Sigmoid colon (tissue), 7 donors: ENCODE results near the gene RPS8. TPM values are rescaled to one million over a fixed set of nuclear protein-coding genes. Genes with fewer than 3 reads are reported as not detected.
A peak's percentile ranks its signal among the peaks of the same experiment; 100 is the strongest.

ENCODE experiments used
- DNase-seq: peaks from one replicate; pipeline ENCODE4 v3.0.0-alpha.2; 2019
- H3K27ac ChIP-seq, 4 donors: fragments of 200-600 bp; sonication (generic); one replicate each; pipeline ENCODE4 v1.5.1; 2016 to 2019; ENCODE audit warnings: mild to moderate bottlenecking in 1 of 4
- H3K27me3 ChIP-seq, 3 donors: fragments of 200-600 bp; sonication (generic); one replicate each; pipeline ENCODE4 v1.5.1; 2019; ENCODE audit warnings: mild to moderate bottlenecking in 1 of 3
- H3K36me3 ChIP-seq, 4 donors: fragments of 200-600 bp; sonication (generic); one replicate each; pipeline ENCODE4 v1.5.1; 2016 to 2019
- H3K4me1 ChIP-seq, 4 donors: fragments of 200-600 bp; sonication (generic); one replicate each; pipeline ENCODE4 v1.5.1; 2017 to 2019
- H3K4me3 ChIP-seq, 4 donors: fragments of 200-600 bp; sonication (generic); one replicate each; pipeline ENCODE4 v1.5.1; 2017 to 2019; ENCODE audit warnings: mild to moderate bottlenecking in 2 of 4, moderate library complexity in 1 of 4
- H3K9me3 ChIP-seq, 4 donors: fragments of 200-600 bp in 3 of 4; sonication (generic) in 3 of 4; one replicate each; pipeline versions ENCODE4 v1.5.1 to v1.6.1; 2013 to 2019
- CTCF ChIP-seq, 4 experiments: fragments of 450-650 bp in 3 of 4; fragments of 200-600 bp in 1 of 4; IDR thresholded peaks; one replicate each; pipeline ENCODE4 v1.5.1; 2016 to 2019; ENCODE audit warnings: antibody characterized with exemption in 4 of 4, mild to moderate bottlenecking in 3 of 4, moderate library complexity in 2 of 4
- EP300 ChIP-seq, 4 donors: sonication (generic); formaldehyde crosslinking; IDR thresholded peaks; one replicate each; pipeline ENCODE4 v1.6.1; 2017; ENCODE audit warnings: antibody characterized with exemption in 4 of 4
- POLR2A ChIP-seq, 2 donors: fragments of 450-650 bp; IDR thresholded peaks; one replicate each; pipeline ENCODE4 v1.6.1; 2016; ENCODE audit warnings: antibody characterized with exemption in 2 of 2, mild to moderate bottlenecking in 2 of 2, moderate library complexity in 2 of 2
- POLR2AphosphoS5 ChIP-seq, 4 donors: sonication (generic); formaldehyde crosslinking; IDR thresholded peaks; one replicate each; pipeline ENCODE4 v1.6.1; 2017; ENCODE audit warnings: antibody characterized with exemption in 4 of 4
- WGBS, 2 donors: extraction: QIAGEN DNeasy Blood & Tissue Kit; methylation state at CpG; one replicate each; pipeline ENCODE4 v1.1.7; 2013; 5-methylcytosine and 5-hydroxymethylcytosine counted together
- intact Hi-C: fragments of 100-400 bp; cut with DNase I; formaldehyde crosslinking; loops from one replicate; pipeline ENCODE4 v1.15.1; 2023
- polyA plus RNA-seq, 3 donors: library from polyadenylated mRNA; stranded (reverse); fragments of 200-250 nt; gene quantifications; one replicate each; pipeline ENCODE4 v1.2.3, GENCODE V29; 2013
- total RNA-seq, 4 donors: library from RNA; depleted of rRNA; stranded (reverse); fragments of >200 nt; gene quantifications; one replicate each; pipeline ENCODE4 v1.1.0, GENCODE V29; 2016
- donor health status: healthy with polysubstance abuse.
- donor health status: Bipolar disorder and iron deficiency.
- donor health status: healthy.

RPS8 gene
- total and polyA plus RNA-seq, 7 donors: 1,996 to 3,717 (median 2,845) TPM

- Histone ChIP-seq H3K4me3 (no peak overlapping the region), H3K4me1 (peaks cover 0 to 80% (median 54%) of the 10 kb centered on the region in 4 donors), H3K36me3 (peaks cover 0 to 40% (median 10%) of the 10 kb centered on the region in 4 donors), H3K27me3 (no peaks in the 10 kb centered on the region), H3K27ac (peak overlapping the region; percentile 88 to 98 (median 95)), H3K9me3 (no peaks in the 10 kb centered on the region)
- WGBS, 2 donors: 96 to 97% methylated on average over 70 of the region's 70 CpGs
- intact Hi-C loops: loop anchor here (10.0 kb wide), 1 partner anchor 689 kb away; the partner anchor contains the start of gene TESK2
- no peak for TF ChIP-seq POLR2AphosphoS5 (IDR thresholded peaks at IDR 0.05)
- no peak for TF ChIP-seq CTCF (IDR thresholded peaks at IDR 0.05)
- TF ChIP-seq EP300 (IDR thresholded peaks at IDR 0.05): no peak
- no peak for TF ChIP-seq POLR2A (IDR thresholded peaks at IDR 0.05)
- DNase-seq: peak; percentile 70
Observed at GRCh38 chr1:44806025-44806703, 30.8 kb downstream of the RPS8 start.

GRCh38 chr1:44806704-44807363, 31.5 kb downstream of the RPS8 start, which contains the start of gene DYNLT4:
DYNLT4 (minus strand) TSS chr1:44807351; CDS start chr1:44806668, 683 bp downstream.
- Histone ChIP-seq H3K36me3 (peaks cover 0 to 40% (median 10%) of the 10 kb centered on the region in 4 donors), H3K27ac (peak within 1 kb of the TSS; percentile 88 to 98 (median 95)), H3K27me3 (no peaks in the 10 kb centered on the region), H3K9me3 (no peaks in the 10 kb centered on the region), H3K4me1 (peaks cover 0 to 79% (median 52%) of the 10 kb centered on the region in 4 donors), H3K4me3 (peak within 1 kb of the TSS in 2 of 4 donors; percentile 23 to 35)
- intact Hi-C loops: loop anchor here (10.0 kb wide), 1 partner anchor 688 kb away; the partner anchor contains the start of gene TESK2
- TF ChIP-seq POLR2A (IDR thresholded peaks at IDR 0.05) (no peak), POLR2AphosphoS5 (IDR thresholded peaks at IDR 0.05) (peak in 3 of 4 donors; percentile 44 to 58 (median 49)), CTCF (IDR thresholded peaks at IDR 0.05) (no peak), EP300 (IDR thresholded peaks at IDR 0.05) (no peak)
- 62 to 67% methylated on average over 7 of the region's 7 CpGs for WGBS, 2 donors
- no peak for DNase-seq

- DNase-seq: peak; percentile 98
- TF ChIP-seq CTCF (IDR thresholded peaks at IDR 0.05): no peak
- TF ChIP-seq POLR2AphosphoS5 (IDR thresholded peaks at IDR 0.05): peak; percentile 16 to 89 (median 48)
- TF ChIP-seq POLR2A (IDR thresholded peaks at IDR 0.05): peak in 1 of 2 donors; percentile 11
- TF ChIP-seq EP300 (IDR thresholded peaks at IDR 0.05): peak in 1 of 4 donors; percentile 67
- H3K4me3 ChIP-seq: peak overlapping the region in 2 of 4 donors; percentile 23 to 35
- 3 to 6% methylated on average over 16 of the region's 16 CpGs for WGBS, 2 donors
- H3K36me3 ChIP-seq: peaks cover 0 to 39% (median 10%) of the 10 kb centered on the region in 4 donors
- intact Hi-C loops: loop anchor here (10.0 kb wide), 1 partner anchor 687 kb away; the partner anchor contains the start of gene TESK2
- peaks cover 0 to 79% (median 50%) of the 10 kb centered on the region in 4 donors for H3K4me1 ChIP-seq
- H3K27me3 ChIP-seq: no peaks in the 10 kb centered on the region
- no peaks in the 10 kb centered on the region for H3K9me3 ChIP-seq
- peak overlapping the region; percentile 88 to 98 (median 95) for H3K27ac ChIP-seq
Observed at GRCh38 chr1:44807364-44808062, 32.2 kb downstream of the RPS8 start.

- Histone ChIP-seq H3K27ac (peak within 1 kb of the TSS; percentile 88 to 98 (median 95)), H3K36me3 (peaks cover 0 to 31% (median 10%) of the 10 kb centered on the region in 4 donors), H3K4me1 (peaks cover 0 to 79% (median 57%) of the 10 kb centered on the region in 4 donors), H3K27me3 (no peaks in the 10 kb centered on the region), H3K9me3 (no peaks in the 10 kb centered on the region), H3K4me3 (peak within 1 kb of the TSS; percentile 13 to 35 (median 26))
- intact Hi-C loops: loop anchor here (10.0 kb wide), 1 partner anchor 687 kb away; the partner anchor contains the start of gene TESK2
- WGBS, 2 donors: 40 to 51% methylated on average over 23 of the region's 23 CpGs
- DNase-seq: peak; percentile 94
- TF ChIP-seq POLR2AphosphoS5 (IDR thresholded peaks at IDR 0.05): peak in 3 of 4 donors; percentile 13 to 50 (median 47)
- no peak for TF ChIP-seq POLR2A (IDR thresholded peaks at IDR 0.05)
Observed at GRCh38 chr1:44808063-44808937, 33.0 kb downstream of the RPS8 start, which contains the start of gene BTBD19. BTBD19 (plus strand) TSS chr1:44808523; CDS start chr1:44808821, 298 bp downstream.
